GM21360 (cell line): Measurements from ENCODE around the gene AMD1.
A peak's percentile ranks its signal among the peaks of the same experiment; 100 is the strongest.

Experiments used
- ATAC-seq: cut with Tn5 transposase; IDR thresholded peaks from one replicate; pipeline ENCODE4 v1.9.1; 2021; ENCODE audit warnings: mild to moderate bottlenecking, moderate library complexity; ENCODE audit not compliant: unreplicated experiment

Gene AMD1

GRCh38 chr6:110934381-110934898 lies 59.9 kb downstream of the AMD1 start:
- no peak for ATAC-seq

- ATAC-seq: no peak
Measured at GRCh38 chr6:110935171-110935570, 60.6 kb downstream of the AMD1 start.

- no peak for ATAC-seq
Measured at GRCh38 chr6:110938171-110938570, 63.6 kb downstream of the AMD1 start.

- no peak for ATAC-seq
Measured at GRCh38 chr6:110939429-110940200, 65.0 kb downstream of the AMD1 start.

- peak; percentile 99 for ATAC-seq
Measured at GRCh38 chr6:110944681-110945151, 70.1 kb downstream of the AMD1 start.
